NCI-H1694 treated with DMSO at 0.1 percent for 48 hours (cell line): ENCODE results near the gene ZNF428.
"Not testable (repeated sequence)": the region's sequence is repeated elsewhere in the genome, so short reads cannot be mapped to it uniquely, and the experiment has no call there.

Experiments used
- DNase-seq: peaks from one replicate; lab custom pipeline; 2025; lab: John Stamatoyannopoulos, UW

Gene ZNF428

DNA sequence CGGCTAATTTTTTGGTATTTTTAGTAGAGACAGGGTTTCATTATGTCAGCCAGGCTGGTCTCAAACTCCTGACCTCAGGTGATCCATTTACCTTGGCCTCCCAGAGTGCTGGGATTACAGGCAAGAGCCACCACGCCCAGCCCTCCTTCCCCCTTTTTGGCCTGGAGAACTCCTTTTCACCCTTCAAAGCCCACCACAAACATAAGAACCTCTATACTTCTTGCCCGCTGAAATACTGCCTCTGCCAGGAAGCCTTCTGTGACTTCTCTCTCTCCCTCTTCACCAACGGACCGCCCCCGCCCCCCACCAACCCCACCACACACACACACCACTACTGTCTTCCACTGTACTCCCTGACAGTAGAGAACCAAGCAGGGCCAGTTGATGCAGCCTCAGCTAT lies 2.5 kb downstream of the ZNF428 start:
- no peak for DNase-seq

DNA sequence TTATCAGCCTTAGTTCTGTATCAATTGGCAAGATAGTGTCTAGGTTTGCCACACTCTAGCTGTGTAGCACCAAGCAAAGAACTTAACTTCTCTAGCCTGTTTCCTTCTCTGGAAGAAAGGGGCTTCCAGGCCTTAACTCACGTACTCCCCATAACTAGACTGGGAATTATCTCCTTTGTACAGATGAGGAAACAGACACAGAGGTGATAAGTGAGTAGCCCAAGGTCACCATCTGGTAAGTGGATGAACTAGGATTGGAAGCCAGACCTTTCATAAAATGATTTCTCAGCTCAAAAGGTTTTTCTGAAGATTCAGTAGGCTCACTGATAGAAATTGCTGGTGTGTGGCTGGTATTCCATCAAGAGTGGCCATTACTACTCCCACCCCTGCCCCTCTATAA lies 3.1 kb downstream of the ZNF428 start:
- no peak for DNase-seq

DNA sequence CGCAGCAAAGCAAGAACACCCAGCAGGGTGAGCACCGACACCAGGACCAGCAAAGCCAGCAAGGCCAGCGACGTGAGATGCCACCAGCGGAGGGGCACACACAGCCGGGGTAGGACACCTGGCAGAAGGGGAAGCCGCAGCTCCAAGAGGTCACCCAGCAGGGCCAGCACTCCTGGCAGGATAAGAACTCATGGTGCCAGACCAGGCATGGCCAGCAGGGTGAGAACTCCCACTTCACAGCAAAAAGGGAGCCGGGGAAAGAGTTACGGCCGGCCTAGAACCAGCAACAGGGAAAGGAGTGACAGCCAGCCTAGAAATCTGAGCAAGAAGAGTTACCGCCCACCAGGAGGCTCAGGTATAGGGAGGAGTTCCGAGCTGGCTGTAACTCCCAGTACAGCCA lies 7.1 kb downstream of the ZNF428 start:
- no peak for DNase-seq

DNA sequence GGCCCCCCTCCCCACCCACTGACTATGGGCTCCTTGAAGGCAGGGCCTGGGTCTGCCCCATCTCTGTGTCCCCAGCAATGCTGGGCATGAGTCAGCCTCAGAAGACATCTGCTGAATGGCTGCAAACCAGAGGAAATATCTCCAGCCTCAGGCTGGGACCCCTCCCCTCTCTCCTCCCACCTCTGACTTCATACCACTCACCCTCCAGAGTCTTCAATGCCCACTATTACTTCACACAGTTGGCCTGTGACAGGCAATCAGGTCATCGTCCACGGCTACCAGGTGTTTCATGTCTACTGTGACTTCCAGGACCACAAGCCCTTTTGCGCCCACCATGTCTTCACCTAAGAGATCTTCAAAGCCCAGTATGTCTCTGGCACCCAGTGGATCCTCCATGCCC lies 7.6 kb downstream of the ZNF428 start, which contains the start of gene SRRM5:
Gene SRRM5, plus strand, starts transcription at position 301 of the 400 bp plus-strand sequence. Its CDS starts 34 bp downstream, at position 335.
- DNase-seq, result no peak

DNA sequence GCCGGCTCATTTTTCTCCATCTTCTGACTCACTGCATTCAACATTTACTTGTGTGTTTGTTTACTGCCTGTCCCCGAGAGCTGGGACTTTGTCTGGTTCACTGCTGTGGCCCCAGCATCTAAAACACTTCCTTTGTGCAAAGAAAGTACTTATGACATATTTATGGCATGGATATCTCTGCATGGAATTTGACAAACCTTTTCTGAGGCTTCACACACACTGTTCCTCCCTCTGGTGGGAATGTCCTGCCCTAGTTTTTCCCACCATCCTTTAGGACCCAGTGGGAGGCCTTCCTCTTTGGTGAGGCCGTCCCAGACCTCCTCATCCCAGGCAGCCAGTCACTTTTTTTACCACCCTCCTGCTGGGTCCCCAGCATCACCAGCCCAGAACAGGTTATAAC lies 8.9 kb downstream of the ZNF428 start:
- no peak for DNase-seq

DNA sequence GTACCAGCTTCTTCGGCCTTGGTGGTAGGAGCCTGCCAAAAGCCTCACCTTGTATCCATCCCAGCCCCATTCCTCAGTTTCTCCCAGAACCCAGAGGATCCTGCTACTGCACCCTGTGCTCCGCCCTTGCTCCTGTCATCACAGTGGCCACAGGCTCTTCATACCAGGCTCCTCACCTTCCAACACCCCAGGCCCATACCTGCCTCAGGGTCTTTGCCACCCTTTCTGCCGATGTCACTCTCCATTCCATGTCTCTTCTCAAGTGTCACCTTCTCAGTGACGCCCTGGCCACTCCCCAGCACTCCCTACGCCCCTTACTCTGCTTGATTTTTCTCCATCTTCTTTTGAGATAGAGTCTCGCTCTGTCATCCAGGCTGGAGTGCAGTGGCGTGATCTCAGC lies 9.6 kb downstream of the ZNF428 start:
- no peak for DNase-seq

DNA sequence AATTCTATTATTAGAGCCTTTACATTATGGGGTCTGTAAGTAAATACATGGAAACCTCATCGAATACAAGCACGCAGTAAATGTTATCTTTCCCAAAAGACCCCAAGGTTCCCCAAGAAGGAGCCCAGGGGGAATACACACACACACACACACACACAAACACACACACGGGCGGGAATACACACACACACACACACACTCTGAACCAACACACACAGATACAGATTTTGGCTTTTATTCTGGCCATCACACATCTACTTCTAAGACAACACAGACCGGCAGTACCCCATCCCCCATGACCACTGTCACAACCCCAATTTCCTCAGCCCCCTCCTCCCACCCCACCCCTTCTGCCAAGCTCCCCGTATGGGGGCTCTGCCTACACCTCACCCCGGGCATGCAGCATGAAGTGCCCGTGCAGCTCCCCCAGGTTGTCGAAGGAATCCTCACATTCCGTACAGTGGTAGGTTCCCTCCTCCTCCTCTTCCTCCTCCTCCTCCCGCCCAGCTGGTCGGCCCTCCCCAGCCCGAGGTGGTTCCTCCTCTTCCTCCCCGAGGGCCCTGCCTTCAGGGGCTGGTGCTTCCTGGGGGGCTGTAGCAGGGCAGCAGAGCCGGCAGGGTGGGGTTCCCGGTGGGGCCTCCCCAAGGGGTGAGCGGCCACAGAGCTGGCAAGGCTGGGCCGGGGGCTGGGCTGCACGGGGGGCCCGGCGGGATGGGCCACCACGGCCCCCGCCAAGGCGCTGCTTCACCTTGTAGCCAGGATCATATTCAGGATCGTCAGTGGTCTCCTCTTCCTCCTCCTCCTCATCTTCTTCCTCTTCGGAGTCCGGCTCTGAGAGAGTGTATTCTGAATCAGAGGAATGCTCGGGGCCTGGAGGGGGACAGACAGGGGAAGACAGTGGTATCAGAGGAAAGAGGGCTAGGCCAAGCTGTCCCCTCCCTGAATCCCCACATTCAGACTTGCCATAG lies 11.9 kb downstream of the ZNF428 start:
- no peak for DNase-seq

DNA sequence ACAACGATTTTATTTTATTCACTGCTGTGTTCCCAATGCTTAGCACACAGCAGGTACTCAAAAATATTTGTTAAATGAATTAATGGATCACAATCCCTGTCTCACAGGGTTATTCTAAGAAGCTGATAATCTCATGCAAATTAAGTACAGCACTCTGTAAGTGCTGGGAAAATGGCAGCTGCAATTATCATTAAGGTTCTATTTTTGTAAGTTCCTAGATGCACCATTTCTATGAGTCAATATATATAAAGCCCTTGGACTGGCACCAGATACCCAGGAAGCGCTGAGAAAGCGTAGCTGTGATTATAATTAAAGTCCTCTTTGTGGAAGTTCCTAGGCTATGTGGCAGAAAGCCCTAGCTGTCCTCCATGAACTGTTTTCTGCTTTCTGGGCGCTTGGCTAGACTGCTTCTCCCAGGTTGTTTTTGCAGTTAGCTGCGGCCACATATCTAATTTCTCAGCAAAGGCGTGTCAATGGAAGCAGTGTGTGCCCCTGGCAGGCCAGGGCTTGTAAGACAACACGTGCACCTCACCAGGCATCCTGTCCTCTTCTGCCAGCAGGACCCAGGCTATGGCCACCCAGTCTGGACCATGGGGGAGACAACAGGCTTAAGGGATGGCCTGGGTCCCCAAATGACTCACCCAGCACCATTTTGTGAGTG lies 12.7 kb downstream of the ZNF428 start:
- DNase-seq, result no peak

DNA sequence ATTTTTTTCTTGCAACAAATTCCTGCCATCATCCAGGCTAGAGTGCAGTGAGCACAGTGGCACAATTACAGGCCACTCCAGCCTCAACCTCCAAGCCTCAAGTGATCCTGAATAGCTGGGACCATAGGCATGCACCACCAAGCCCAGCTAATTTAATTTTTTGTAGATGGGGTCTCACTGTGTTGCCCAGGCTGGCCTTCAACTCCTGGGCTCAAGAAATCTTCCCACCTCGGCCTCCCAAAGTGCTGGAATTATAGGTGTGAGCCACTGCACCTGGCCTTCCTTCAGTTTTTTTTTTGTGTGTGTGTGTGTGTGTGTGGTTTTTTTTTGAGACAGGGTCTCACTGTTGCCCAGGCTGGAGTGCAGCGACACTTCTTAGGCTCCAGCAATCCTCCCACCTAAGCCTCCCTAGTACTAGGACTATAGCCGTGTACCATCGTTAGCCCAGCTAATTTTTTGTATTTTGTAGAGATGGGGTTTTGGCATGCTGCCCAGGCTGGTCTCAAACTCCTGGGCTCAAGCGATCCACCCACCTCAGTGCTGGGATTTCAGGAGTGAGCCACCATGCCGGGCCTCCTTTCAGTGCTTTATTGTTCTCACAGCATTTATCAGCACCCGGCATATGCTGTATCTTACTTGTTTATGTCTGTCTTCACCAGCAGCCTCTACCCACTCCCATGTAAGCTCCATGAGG lies 13.4 kb downstream of the ZNF428 start:
- DNase-seq, result no peak

DNA sequence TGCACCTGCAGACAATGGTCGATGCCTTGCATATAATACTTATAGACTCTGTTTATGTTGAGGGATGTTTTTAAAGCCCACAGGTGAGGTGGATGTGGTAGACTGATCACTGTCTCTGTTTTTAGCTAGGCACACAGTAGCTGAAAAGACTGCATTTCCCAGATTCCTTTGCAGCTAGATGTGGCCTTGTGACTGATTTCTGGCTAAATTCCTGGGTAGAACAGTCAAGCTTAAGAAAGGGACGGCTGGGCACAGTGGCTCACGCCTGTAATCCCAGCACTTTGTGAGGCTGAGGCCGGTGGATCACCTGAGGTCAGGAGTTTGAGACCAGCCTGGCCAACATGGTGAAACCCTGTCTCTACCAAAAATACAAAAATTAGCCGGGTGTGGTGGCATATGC lies 19.1 kb downstream of the ZNF428 start:
- DNase-seq, result not testable (repeated sequence)

DNA sequence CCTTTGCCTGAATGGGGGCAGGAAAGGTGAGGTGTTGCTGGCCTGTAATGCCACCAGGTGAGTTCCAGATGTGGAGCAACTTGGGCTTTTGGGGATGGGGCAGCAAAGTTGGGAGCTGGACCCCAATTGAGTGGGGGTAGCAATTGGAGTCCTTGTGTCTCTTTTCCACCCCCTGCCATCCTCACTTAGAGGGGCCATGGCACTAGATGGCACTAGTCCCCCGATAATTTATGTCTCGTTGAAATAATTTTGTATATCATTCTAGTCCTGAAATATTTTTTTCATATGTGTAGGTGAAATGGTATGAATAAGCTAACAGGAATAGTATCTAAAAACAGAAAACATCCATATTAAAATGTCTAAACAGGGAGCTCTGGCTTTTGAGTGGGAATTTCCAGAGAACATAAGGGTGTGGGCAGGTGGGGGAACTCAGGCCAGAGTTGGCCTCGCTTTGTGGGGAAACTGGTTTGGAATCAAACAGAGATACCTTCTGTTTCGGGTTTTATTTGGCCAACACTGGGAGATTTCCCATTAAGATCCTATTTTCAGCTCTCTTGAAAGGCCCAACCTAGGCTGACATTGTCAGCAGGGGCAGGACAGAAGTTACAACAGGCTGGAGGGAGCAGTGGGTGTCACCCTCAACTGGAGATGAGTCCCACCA lies 19.7 kb downstream of the ZNF428 start:
- no peak for DNase-seq

DNA sequence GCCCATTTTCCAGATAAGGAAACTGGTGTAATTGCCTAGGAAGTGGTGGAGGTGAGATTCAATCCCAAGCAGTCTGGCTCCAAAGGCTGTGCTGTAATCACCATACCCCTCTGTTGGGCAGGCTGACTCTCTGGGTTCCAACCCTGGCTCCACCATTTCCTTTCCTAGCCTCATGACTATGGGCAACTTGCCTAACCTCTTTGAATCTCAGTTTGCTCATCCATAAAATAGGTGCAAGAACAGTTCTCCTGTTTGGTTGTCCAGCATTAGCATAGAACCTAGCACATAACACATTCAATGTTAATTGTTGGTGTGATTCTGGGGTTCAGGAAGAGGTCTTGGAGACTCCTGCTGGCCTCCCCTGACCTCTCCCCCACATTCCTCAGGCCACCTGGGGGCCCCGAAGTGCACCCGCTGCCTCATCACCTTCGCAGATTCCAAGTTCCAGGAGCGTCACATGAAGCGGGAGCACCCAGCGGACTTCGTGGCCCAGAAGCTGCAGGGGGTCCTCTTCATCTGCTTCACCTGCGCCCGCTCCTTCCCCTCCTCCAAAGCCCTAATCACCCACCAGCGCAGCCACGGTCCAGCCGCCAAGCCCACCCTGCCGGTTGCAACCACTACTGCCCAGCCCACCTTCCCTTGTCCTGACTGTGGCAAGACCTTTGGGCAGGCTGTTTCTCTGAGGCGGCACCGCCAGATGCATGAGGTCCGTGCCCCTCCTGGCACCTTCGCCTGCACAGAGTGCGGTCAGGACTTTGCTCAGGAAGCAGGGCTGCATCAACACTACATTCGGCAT lies 20.8 kb downstream of the ZNF428 start:
- DNase-seq, result no peak

DNA sequence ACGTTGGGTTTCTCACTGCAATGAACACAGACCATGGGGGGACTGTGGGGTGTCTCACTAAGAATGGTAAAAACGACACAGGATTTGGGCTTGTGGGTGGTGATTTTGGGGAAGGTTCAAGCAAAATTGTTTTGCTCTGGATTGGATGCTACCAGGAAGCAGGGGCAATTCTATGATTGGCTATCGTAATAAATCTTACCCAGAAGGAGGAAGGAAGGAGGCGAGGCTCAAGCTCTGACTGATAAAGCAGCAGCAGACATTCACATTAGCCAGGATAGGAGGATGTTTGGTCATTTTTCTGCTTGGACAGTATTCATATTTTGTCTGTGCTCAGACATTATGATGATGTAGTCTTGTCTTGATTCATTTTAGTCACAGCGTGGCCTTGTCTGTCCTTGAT lies 21.6 kb downstream of the ZNF428 start:
- DNase-seq, result no peak

DNA sequence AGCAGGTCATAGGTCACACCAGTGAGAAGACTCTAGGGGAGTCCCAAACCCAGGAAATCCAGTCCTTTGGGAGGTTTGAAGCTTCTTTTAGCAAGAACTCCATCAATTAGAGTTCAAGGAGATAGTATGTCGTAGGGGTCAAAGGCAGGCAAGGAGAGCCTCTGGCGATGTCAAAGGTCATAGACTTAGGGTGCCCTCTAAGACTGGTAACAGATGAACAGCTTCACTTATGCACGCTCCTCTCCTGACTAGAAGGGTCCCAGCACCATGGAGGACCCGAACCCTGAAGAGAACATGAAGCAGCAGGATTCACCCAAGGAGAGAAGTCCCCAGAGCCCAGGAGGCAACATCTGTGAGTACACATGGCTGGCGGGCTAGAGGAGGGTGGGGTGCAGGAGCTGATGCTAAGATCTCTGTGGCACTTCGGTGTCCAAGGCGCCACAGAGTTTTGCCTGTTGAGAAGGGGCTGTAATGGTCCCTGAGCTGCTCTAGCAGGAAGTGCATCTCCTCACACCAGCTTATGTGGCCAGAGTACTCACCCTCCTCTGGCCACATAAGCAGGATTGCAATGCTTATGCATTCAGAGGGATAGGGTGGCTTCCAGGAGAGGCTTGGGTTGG lies 22.5 kb downstream of the ZNF428 start:
- no peak for DNase-seq

DNA sequence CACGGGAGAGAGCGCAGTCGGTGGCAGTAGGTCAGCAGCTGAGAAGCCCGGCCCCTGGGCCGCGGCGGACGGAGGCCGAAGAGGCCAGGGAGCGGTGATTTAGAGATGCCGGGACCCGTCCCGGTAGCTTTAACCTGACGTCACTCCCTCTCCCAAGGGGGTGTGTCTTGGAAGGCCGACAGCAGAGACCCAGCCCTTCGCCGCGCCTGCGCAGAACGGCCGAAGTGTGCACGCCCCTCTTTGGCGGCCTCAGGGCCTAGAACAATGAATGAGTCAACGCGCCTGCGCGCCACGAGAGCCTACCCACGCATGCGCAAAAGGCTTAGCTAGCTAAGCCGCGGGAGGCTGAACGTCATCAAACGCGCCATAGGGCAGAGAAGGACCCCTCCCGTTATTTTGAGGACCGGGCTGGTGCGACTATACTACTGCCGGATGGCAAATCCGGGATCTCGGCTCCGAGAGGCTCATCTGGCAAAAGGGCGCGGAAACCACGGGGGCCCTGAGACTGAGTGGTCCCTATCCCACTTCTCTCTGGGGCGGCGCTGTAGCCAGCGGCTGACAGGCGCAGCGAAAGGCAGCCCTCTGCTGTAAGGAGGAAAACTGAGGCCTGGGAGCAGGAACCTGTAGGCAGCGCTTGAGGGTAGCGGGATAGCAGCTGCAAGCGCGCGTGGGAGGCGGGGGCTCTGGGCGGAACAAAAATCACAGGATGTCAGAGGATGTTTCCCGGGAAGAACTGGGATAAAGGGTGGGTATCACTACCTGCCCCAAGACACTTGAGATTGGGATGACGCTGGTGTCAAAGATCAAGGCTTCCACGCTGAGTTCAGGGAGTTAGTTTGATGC lies 23.2 kb downstream of the ZNF428 start, which contains the start of the genes IRGQ and ZNF576:
Gene IRGQ, minus strand, starts transcription at position 136 of the 843 bp plus-strand sequence. CDS start 796 bp downstream, outside the sequence.
Gene ZNF576, plus strand, starts transcription at position 597 of the 843 bp plus-strand sequence. CDS start 514 bp downstream, outside the sequence.
- peak; percentile 99 for DNase-seq

DNA sequence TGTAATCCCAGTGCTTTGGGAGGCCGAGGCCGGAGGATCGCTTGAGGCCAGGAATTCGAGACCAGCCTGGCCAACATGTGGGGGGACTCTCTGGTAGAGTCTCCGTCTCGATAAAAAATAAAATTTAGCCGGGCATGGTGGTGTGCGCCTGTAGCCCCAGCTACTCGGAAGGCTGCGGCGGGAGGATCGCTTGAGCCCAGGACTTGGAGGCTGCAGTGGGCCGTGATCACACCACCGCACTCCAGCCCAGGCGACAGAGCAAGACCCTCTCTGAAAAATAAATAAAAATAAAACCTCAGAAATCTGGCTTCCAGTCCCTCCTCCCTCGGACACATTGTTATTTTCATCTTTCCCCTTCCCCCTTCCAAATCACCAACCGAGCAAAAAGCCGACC lies 23.8 kb downstream of the ZNF428 start:
- DNase-seq, result no peak

DNA sequence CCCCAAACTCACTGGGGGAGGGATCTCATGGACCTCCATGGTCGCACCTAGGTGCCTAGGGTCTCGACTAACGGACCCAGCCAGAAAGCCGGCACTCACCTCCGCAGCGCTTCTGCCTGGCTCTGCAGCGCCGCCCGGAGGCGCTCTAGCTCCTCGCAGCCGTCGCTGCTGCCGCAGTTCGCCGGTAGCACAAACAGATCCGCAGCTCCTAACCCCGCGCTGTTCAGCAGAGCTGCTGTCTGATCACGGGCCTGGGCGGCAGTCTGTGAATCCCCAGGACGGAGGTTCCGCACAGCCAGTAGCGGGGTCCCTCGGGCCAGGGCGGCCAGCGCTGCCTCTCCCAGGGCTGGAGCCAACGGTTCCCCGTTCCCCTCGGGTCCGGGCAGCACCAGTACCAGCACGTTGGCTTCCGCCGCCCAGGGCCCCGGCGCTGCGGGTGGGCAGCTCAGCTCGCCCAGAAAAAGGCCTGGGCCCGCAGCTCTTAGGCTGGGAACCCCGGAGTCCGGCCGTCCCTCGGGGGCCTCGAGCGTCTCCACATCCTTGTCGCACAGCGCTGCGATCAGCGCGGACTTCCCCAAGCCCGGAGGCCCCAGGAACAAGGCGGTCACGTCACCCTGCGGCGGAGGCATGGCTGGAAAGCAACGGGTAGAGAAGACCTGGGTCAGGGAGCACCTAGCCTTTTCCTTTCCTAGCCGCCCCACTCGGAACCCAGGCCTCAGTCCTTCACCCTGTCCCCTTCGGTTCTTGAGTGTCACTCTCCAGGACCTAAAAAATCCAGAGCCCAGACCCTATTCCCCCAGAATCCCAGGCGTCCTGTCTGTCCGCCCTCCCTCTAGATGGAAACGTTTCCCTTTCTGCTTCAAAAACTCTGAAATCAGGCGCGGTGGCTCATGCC lies 24.5 kb downstream of the ZNF428 start:
- peak; percentile 34 for DNase-seq

DNA sequence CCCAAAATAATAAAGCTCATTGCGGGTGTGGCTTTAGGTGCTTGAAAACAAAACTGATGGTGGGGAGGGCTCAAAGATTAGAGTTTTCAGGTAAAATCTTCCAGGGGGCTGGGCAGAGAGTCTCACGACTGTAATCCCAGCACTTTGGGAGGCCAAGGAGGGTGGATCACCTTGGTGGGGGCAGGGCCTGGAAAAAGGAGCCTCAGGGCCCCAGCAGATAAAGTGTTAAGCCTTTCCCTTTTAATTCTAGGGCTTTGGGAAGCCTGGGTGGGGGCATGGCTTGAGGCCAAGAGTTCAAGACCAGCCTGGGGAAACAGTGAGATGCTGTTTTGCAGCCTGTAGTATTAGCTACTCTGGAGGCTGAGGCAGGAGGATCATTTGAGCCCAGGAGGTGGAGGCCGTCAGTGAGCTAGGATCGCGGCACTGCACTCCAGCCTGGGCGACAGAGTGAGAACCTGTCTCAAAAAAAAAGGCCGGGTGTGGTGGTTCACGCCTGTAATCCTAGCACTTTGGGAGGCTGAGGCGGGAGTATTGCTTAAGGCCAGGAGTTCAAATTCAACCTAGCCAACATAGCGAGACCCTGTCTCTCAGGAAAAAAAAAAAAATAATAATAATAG lies 25.2 kb downstream of the ZNF428 start:
- DNase-seq, result no peak
